HL-60 (cell line): Measurements from ENCODE around the gene ARHGAP26.

ENCODE experiments used
- CTCF ChIP-seq: IDR thresholded peaks from one replicate; pipeline ENCODE4 v1.5.1; 2011; ENCODE audit warnings: low read length, control low read depth, inconsistent platforms; ENCODE audit not compliant: insufficient read depth
- SPI1 ChIP-seq: IDR thresholded peaks from 2 replicates; pipeline ENCODE4 v1.6.1; 2012; ENCODE audit warnings: low read depth, mild to moderate bottlenecking, borderline replicate concordance

DNA sequence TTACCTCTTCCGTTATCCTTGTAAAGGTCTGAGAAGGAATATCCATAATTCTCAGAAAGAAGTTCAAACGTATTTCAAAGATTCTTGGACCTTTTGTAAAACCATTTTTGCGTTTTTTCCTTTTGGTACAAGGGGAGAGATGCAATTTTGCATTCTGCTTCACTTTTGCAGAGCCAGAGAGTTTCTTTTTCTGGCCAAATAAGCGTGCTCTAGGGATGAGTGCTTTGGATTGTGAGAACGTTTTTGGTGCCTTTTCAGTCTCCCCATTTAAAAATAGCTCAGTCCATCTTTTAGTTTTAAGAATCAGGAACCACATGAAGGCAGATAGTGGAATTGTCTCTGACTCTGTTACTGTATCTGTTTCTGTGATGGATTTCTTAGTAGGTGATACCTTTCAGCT, 1.5 kb downstream of the ARHGAP26 start:
- TF ChIP-seq SPI1 (no peak), CTCF (no peak)
